Femur (tissue), 1 donor: ENCODE results near the gene DBF4B.
"Not testable (repeated sequence)": the region's sequence is repeated elsewhere in the genome, so short reads cannot be mapped to it uniquely, and the experiment has no call there.

Source experiments
- DNase-seq: peaks from one replicate; pipeline ENCODE4 v3.0.0-alpha.2; 2017

DBF4B gene

GRCh38 chr17:44708401-44709263 is at the start of gene DBF4B:
TSS of gene DBF4B (plus strand) at chr17:44708665. CDS start at chr17:44708821, 156 bp downstream.
- DNase-seq = peak; percentile 91

GRCh38 chr17:44661835-44662234 is 46.6 kb upstream of the DBF4B start:
- no peak for DNase-seq

- DNase-seq = no peak
Measured at GRCh38 chr17:44663095-44663494, 45.4 kb upstream of the DBF4B start.

- no peak for DNase-seq
Measured at GRCh38 chr17:44664867-44665266, 43.6 kb upstream of the DBF4B start.

GRCh38 chr17:44666006-44666405 is 42.5 kb upstream of the DBF4B start:
- DNase-seq = no peak

- no peak for DNase-seq
Measured at GRCh38 chr17:44672479-44673093, 35.9 kb upstream of the DBF4B start.

GRCh38 chr17:44673893-44674292 is 34.6 kb upstream of the DBF4B start:
- no peak for DNase-seq

GRCh38 chr17:44677136-44677535 is 31.3 kb upstream of the DBF4B start:
- DNase-seq = no peak

- not testable (repeated sequence) for DNase-seq
Measured at GRCh38 chr17:44683303-44683702, 25.2 kb upstream of the DBF4B start.

GRCh38 chr17:44687756-44688155 is 20.7 kb upstream of the DBF4B start:
- peak; percentile 29 for DNase-seq

- DNase-seq = no peak
Measured at GRCh38 chr17:44688200-44688599, 20.3 kb upstream of the DBF4B start.

- DNase-seq = peak; percentile 18
Measured at GRCh38 chr17:44688675-44689476, 19.6 kb upstream of the DBF4B start.

- peak; percentile 94 for DNase-seq
Measured at GRCh38 chr17:44689477-44690217, 18.8 kb upstream of the DBF4B start, which contains the start of gene CCDC43. TSS of gene CCDC43 (minus strand) at chr17:44689776. CDS start at chr17:44689753, 23 bp downstream.

- peak; percentile 18 for DNase-seq
Measured at GRCh38 chr17:44690746-44691306, 17.6 kb upstream of the DBF4B start.

- DNase-seq = no peak
Measured at GRCh38 chr17:44693609-44694008, 14.9 kb upstream of the DBF4B start.

- not testable (repeated sequence) for DNase-seq
Measured at GRCh38 chr17:44700288-44700687, 8.2 kb upstream of the DBF4B start.

- no peak for DNase-seq
Measured at GRCh38 chr17:44707755-44708400, 587 bp upstream of the DBF4B start.

- DNase-seq = no peak
Measured at GRCh38 chr17:44719444-44719843, 11.0 kb downstream of the DBF4B start.

GRCh38 chr17:44722254-44722653 is 13.8 kb downstream of the DBF4B start:
- DNase-seq = no peak

GRCh38 chr17:44726121-44726520 is 17.7 kb downstream of the DBF4B start:
- not testable (repeated sequence) for DNase-seq

GRCh38 chr17:44733753-44734152 is 25.3 kb downstream of the DBF4B start:
- no peak for DNase-seq

GRCh38 chr17:44734272-44734671 is 25.8 kb downstream of the DBF4B start:
- no peak for DNase-seq
